ENCODE results near the gene SPECC1L.

The SPECC1L gene

DNA sequence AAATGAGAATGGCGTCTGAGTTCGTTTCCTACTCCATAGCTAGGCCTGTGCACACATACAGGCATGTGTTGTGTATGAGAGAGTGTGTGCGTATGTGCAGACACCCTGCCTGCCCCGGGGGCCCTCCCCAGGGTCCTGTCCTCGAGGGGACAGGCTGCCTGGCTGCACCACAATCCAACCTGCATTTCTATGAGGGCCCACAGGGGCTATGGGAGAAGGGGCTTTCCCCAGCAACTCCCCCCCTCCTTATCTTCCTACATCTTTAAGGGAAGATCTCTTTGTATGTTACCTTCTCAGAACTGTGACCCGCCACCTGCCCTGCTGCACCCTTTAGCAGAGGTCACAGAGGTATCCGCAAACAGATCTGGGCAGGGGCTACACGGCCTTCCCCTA, 171.7 kb downstream of the SPECC1L start:
- no peak for DNase-seq (ENCODE audit: low read depth in 2 of 2)

- DNase-seq (ENCODE audit: low read depth in 2 of 2): no peak
Measured at GRCh38 chr22:24443668-24444067, 173.0 kb downstream of the SPECC1L start.

GRCh38 chr22:24444251-24444650, 173.6 kb downstream of the SPECC1L start:
- DNase-seq (ENCODE audit: low read depth in 2 of 2): no peak

GRCh38 chr22:24444729-24445466, 174.3 kb downstream of the SPECC1L start:
- DNase-seq (ENCODE audit: low read depth in 2 of 2): no peak

DNA sequence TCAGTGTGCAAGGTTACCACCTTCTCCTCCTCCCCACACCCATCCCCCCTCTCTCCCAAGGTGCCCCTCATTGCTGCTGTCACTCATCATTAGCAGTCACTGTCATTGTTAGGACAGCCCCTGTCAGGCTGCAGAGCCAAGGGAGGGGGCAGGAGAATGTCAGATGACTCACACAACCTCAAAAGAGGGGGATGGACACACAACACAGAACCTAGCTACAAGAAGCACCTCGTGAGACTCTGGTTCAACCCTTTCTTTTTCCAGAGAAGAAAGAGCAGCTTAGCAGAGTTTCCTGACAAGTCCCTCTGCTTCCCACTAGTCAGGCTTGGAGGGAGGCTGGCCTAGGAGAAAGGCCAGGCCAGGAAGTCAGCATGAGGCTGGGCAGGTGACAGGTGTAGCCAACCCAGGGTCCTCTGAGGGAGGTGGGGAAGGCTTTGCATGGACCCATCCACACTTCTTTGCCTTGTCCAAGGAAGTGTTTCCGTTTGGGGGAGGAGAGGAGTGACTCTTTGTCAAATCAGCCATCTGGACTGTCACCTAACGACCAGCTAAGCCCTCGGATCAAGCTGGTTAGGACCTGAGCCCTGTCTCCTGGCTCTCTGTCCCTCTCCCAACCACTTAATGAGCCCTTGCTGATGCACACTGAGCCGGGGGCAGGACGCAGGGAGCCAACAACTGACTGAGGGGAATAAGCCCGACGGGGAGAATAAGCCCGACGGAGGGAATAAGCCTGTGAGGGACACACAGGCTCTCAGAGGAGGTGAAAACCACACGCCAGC, 175.0 kb downstream of the SPECC1L start:
- DNase-seq (ENCODE audit: low read depth in 2 of 2): no peak

DNA sequence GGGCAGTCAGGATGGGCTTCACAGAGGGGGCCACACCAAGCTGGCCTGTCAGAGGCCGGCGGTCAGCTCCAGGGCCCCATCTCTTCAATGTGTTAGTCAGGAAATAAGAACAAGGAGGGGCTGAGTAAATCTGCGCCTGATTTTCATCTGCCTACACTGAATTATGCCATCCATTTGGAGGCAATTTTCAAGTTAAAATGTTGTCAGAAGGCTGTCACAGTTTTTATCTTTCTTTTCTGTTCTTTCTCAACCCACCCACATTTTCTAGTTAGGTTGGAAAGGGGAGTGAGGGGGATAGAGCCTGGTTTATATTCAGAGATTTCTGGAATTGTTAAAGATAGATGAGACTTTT, 175.6 kb downstream of the SPECC1L start:
- DNase-seq (ENCODE audit: low read depth in 2 of 2): no peak

- no peak for DNase-seq (ENCODE audit: low read depth in 2 of 2)
Measured at GRCh38 chr22:24450610-24451009, 180.0 kb downstream of the SPECC1L start.

DNA sequence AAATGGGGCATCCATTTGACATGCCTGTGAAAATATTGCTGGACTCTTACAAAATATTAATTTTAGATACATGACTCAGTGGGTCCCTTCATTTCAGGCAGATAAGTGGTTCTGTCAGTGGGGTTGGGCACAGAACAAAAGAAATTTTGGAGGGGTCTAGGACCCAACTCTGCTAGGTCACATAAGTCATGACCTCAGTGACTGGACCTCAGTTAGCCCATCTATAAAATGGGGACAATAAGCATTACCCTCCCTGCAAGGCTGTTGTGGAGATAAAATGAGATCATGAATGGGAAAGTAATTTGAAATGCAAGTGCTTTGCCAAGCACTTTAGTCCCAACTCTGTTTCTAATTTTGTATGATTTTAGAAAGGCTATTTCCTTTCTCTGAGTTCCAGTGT, 180.5 kb downstream of the SPECC1L start:
- DNase-seq (ENCODE audit: low read depth in 2 of 2): no peak

DNA sequence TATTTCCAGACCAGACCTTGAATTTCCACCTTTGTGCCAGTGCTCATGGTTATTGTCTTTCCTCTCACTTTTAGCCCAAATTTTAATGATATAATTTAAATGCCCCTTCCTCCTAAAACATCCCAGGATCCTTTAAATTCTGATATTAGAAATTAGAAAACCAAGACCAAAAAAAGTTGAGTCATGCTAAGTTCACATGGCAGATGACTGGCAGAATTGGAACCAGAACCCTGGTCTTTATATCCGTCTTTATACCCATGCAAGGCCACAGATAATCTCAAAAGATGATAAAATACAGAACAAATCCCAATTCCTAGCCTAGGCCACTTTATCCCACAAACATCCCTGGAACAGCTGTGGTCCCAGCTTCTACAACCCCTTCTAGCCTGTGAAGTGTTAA, 183.2 kb downstream of the SPECC1L start:
- no peak for DNase-seq (ENCODE audit: low read depth in 2 of 2)

GRCh38 chr22:24455039-24455438, 184.4 kb downstream of the SPECC1L start:
- DNase-seq (ENCODE audit: low read depth in 2 of 2): no peak

DNA sequence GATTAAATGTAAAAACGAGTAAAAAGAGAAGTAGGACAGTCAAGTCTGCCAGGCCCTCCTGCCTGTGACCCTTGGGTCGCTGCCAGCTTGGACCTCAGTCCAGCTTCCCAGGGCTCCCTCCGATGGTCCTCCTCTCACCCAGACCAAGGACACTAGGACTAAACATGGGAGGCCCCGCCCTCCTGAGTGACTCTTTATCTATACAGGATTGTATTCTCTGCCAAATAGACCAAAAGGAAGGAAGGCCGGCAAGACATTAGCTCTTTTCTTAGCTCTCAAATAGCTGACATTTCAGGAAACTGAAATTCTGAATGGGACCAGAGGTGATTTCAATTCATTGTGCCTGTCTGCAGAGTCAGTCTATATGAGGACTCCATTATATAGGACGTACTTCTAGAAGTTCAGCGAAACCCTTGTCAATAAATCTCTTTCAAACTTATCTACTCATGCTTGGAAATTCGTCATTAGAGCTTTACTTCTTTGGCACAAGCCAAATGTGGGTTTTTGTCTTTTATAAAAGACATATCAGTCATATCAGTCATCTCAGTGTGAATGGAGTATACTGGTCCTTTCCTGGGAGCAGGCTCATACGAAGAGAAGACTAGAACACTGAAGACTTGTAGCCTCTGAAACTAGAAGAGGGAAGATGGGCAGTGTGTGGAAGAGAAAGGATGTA, 185.3 kb downstream of the SPECC1L start:
- DNase-seq (ENCODE audit: low read depth in 2 of 2): no peak

GRCh38 chr22:24457894-24458420, 187.3 kb downstream of the SPECC1L start:
- no peak for DNase-seq (ENCODE audit: low read depth in 2 of 2)

GRCh38 chr22:24459911-24460310, 189.3 kb downstream of the SPECC1L start:
- no peak for DNase-seq (ENCODE audit: low read depth in 2 of 2)

- no peak for DNase-seq (ENCODE audit: low read depth in 2 of 2)
Measured at GRCh38 chr22:24460418-24461089, 189.9 kb downstream of the SPECC1L start.

GRCh38 chr22:24463071-24463760, 192.6 kb downstream of the SPECC1L start:
- no peak for DNase-seq (ENCODE audit: low read depth in 2 of 2)

GRCh38 chr22:24465566-24465965, 194.9 kb downstream of the SPECC1L start:
- no peak for DNase-seq (ENCODE audit: low read depth in 2 of 2)

- DNase-seq (ENCODE audit: low read depth in 2 of 2): no peak
Measured at GRCh38 chr22:24465975-24466374, 195.3 kb downstream of the SPECC1L start.

- DNase-seq (ENCODE audit: low read depth in 2 of 2): no peak
Measured at GRCh38 chr22:24466716-24467328, 196.2 kb downstream of the SPECC1L start.

DNA sequence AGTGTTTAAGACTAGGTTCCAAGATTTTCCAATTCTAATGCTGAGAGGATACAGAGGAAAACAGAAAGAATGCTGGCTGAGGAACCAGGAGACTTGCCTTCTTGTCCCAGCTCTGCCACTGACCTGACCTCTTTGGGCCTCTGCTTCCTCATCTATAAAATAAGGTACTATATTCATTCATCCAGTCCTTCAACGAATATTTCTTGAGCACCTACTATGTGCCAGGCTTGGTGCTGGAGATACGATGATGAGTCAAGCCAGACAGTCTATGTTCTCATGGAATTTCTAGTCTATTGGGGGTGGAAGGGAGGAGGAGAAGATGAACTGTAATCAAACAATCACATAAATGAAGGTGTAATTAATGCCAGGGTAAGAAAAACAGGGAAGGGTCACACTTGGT, 196.7 kb downstream of the SPECC1L start:
- DNase-seq (ENCODE audit: low read depth in 2 of 2): no peak
